Panc1 (cell line): ENCODE data around the gene VRK3. TPM values are rescaled to one million over a fixed set of nuclear protein-coding genes. Genes with fewer than 3 reads are reported as not detected.

Experiments
- ATAC-seq: fragments of 200-7000 bp; cut with Tn5 transposase; 2 replicates; pipeline ENCODE4 v1.9.1; 2020; ENCODE audit warnings: mild to moderate bottlenecking, moderate library complexity
- BruUV-seq: library from RNA; stranded (reverse); fragments of 400-500 nt; replicated peaks from 2 replicates; lab custom pipeline; 2021; lab: Mats Ljungman, UMichigan
- CTCF ChIA-PET: fragments of 300-600 bp; sonication (Branson Sonifier 250); formaldehyde crosslinking; loops from one replicate; lab custom pipeline; 2022; ENCODE audit warnings: antibody characterized with exemption; lab: Charles Lee
- POLR2A ChIA-PET: fragments of 300-600 bp; sonication (Branson Sonifier 250); formaldehyde crosslinking; loops from one replicate; lab custom pipeline; 2022; ENCODE audit warnings: antibody characterized with exemption; lab: Charles Lee
- DNase-seq: peaks from one replicate; pipeline ENCODE4 v3.0.0-alpha.2; 2010; ENCODE audit warnings: low read depth, low spot score
- H3K27ac ChIP-seq: 2 replicates; pipeline ENCODE4 v1.5.1; 2011; ENCODE audit warnings: mild to moderate bottlenecking, low read length, inconsistent platforms
- H3K27me3 ChIP-seq: fragments of 200-500 bp; sonication (Bioruptor generic); 2 replicates; pipeline ENCODE4 v1.6.0; 2014; ENCODE audit warnings: low read length, inconsistent platforms; ENCODE audit not compliant: control insufficient read depth, insufficient read depth
- H3K36me3 ChIP-seq: fragments of 200-500 bp; sonication (Bioruptor generic); 2 replicates; pipeline ENCODE4 v1.5.1; 2014; ENCODE audit warnings: inconsistent platforms, mild to moderate bottlenecking, low read length, moderate library complexity; ENCODE audit not compliant: control insufficient read depth, insufficient read depth
- H3K4me1 ChIP-seq: 2 replicates; pipeline ENCODE4 v1.5.1; 2011; ENCODE audit warnings: inconsistent platforms, mild to moderate bottlenecking, low read length, moderate library complexity; ENCODE audit not compliant: control insufficient read depth, insufficient read depth
- H3K4me3 ChIP-seq, 2 experiments: 2 replicates each; pipeline ENCODE4 v1.5.1; 2011 to 2012; ENCODE audit warnings: low read depth in 2 of 2, low read length in 2 of 2, mild to moderate bottlenecking in 2 of 2, inconsistent platforms in 1 of 2, moderate library complexity in 1 of 2
- H3K9me3 ChIP-seq: fragments of 200-500 bp; sonication (Bioruptor generic); 2 replicates; pipeline ENCODE4 v1.5.1; 2014; ENCODE audit warnings: low read depth, mild to moderate bottlenecking, inconsistent platforms, low read length, moderate library complexity; ENCODE audit not compliant: control insufficient read depth, insufficient read depth
- POLR2AphosphoS5 ChIP-seq: IDR thresholded peaks from 2 replicates; pipeline ENCODE4 v1.6.1; 2012; ENCODE audit warnings: mild to moderate bottlenecking, low read depth, low read length, moderate library complexity
- SIN3A ChIP-seq: IDR thresholded peaks from 2 replicates; pipeline ENCODE4 v1.6.1; 2012; ENCODE audit warnings: low read depth, mild to moderate bottlenecking, low read length, moderate library complexity, borderline replicate concordance; ENCODE audit not compliant: insufficient read depth
- TCF7L2 ChIP-seq: IDR thresholded peaks from 2 replicates; pipeline ENCODE4 v1.6.1; 2011; ENCODE audit warnings: mild to moderate bottlenecking, low read depth, low read length, inconsistent platforms
- in situ Hi-C: cut with HindIII; loops from 2 replicates; pipeline ENCODE4 v1.10.0; 2016; ENCODE audit warnings: low sequenced_read_pairs, low pct_unique_long_range_greater_than_20kb
- intact Hi-C: fragments of 100-400 bp; cut with micrococcal nuclease; formaldehyde crosslinking; loops from one replicate; pipeline ENCODE4 v1.10.0; 2022; ENCODE audit not compliant: unreplicated experiment
- total RNA-seq: library from RNA; stranded (reverse); gene quantifications from one replicate; pipeline ENCODE4 v1.2.1, GENCODE V29; 2021; ENCODE audit not compliant: unreplicated experiment
- TF ChIP-seq, protein P1 (sequence below), 2 experiments: IDR thresholded peaks; 2 replicates each; pipeline ENCODE4 v1.6.1; 2011 to 2012; ENCODE audit warnings: low read depth in 2 of 2, control low read depth in 1 of 2, low read length in 1 of 2, mild to moderate bottlenecking in 1 of 2, moderate library complexity in 1 of 2; ENCODE audit not compliant: insufficient read depth in 1 of 2
- TF ChIP-seq, protein P2 (sequence below): fragments of 450-650 bp; IDR thresholded peaks from 2 replicates; pipeline ENCODE4 v1.5.1; 2017; ENCODE audit warnings: mild to moderate bottlenecking

The VRK3 gene
- total RNA-seq, 1 experiment from 2014 or later, result 32.6 TPM

DNA sequence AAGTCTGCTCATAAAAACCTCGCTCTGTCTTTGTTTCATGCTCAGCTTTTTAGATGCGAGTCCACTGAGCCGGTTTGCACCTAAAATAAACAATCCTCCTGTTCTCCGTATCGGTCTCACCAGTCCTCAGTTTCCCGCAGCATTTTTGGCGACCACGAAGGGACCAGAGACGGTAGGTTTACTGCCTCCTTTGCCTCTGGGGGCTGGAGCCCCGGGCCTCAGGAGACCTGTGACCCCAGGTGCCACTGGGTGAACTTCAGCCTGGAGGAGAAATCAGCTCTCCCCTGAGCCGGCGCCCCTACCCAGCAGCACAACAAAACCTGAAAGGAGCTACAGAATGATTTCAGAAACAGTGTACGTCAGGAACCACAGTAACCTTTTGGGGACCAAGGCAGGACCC is 72.3 kb downstream of the VRK3 start:
- in situ Hi-C loops, result no loop called here
- POLR2A ChIA-PET, result no interaction called here
- no peak for ATAC-seq

GRCh38 chr19:49952479-49952836 is 72.7 kb downstream of the VRK3 start:
- no peak for TF ChIP-seq SIN3A
- TF ChIP-seq TCF7L2, result no peak
- TF ChIP-seq, protein P1, sequence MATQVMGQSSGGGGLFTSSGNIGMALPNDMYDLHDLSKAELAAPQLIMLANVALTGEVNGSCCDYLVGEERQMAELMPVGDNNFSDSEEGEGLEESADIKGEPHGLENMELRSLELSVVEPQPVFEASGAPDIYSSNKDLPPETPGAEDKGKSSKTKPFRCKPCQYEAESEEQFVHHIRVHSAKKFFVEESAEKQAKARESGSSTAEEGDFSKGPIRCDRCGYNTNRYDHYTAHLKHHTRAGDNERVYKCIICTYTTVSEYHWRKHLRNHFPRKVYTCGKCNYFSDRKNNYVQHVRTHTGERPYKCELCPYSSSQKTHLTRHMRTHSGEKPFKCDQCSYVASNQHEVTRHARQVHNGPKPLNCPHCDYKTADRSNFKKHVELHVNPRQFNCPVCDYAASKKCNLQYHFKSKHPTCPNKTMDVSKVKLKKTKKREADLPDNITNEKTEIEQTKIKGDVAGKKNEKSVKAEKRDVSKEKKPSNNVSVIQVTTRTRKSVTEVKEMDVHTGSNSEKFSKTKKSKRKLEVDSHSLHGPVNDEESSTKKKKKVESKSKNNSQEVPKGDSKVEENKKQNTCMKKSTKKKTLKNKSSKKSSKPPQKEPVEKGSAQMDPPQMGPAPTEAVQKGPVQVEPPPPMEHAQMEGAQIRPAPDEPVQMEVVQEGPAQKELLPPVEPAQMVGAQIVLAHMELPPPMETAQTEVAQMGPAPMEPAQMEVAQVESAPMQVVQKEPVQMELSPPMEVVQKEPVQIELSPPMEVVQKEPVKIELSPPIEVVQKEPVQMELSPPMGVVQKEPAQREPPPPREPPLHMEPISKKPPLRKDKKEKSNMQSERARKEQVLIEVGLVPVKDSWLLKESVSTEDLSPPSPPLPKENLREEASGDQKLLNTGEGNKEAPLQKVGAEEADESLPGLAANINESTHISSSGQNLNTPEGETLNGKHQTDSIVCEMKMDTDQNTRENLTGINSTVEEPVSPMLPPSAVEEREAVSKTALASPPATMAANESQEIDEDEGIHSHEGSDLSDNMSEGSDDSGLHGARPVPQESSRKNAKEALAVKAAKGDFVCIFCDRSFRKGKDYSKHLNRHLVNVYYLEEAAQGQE (IDR thresholded peaks at IDR 0.05; ENCODE audit: insufficient read depth in 1 of 2, low read depth in 2 of 2, low read length in 1 of 2), result no peak
- no peak for TF ChIP-seq POLR2AphosphoS5
- TF ChIP-seq, protein P2, sequence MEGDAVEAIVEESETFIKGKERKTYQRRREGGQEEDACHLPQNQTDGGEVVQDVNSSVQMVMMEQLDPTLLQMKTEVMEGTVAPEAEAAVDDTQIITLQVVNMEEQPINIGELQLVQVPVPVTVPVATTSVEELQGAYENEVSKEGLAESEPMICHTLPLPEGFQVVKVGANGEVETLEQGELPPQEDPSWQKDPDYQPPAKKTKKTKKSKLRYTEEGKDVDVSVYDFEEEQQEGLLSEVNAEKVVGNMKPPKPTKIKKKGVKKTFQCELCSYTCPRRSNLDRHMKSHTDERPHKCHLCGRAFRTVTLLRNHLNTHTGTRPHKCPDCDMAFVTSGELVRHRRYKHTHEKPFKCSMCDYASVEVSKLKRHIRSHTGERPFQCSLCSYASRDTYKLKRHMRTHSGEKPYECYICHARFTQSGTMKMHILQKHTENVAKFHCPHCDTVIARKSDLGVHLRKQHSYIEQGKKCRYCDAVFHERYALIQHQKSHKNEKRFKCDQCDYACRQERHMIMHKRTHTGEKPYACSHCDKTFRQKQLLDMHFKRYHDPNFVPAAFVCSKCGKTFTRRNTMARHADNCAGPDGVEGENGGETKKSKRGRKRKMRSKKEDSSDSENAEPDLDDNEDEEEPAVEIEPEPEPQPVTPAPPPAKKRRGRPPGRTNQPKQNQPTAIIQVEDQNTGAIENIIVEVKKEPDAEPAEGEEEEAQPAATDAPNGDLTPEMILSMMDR, result no peak
- no peak overlapping the region for H3K27ac ChIP-seq
- H3K36me3 ChIP-seq, result no peaks in the 10 kb centered on the region
- DNase-seq, result no peak
- no TSS peak for BruUV-seq
- H3K27me3 ChIP-seq, result no peaks in the 10 kb centered on the region
- no peak for ATAC-seq
- H3K9me3 ChIP-seq, result no peaks in the 10 kb centered on the region
- ChIA-PET POLR2A (no interaction called here), CTCF (no interaction called here)
- in situ Hi-C loops, result no loop called here
- H3K4me1 ChIP-seq, result no peaks in the 10 kb centered on the region
- intact Hi-C loops, result no loop called here
- no peak overlapping the region for H3K4me3 ChIP-seq

More for the DNA sequence above, 72.3 kb downstream of the VRK3 start:
- no peak for DNase-seq
- CTCF ChIA-PET, result no interaction called here
- no peak overlapping the region for H3K27ac ChIP-seq
- H3K4me1 ChIP-seq, result no peaks in the 10 kb centered on the region
- BruUV-seq, result no TSS peak
- H3K27me3 ChIP-seq, result no peaks in the 10 kb centered on the region
- no peaks in the 10 kb centered on the region for H3K9me3 ChIP-seq
- no peak overlapping the region for H3K4me3 ChIP-seq
- intact Hi-C loops, result no loop called here
- no peak for TF ChIP-seq SIN3A
- TF ChIP-seq, protein P2, result no peak
- no peak for TF ChIP-seq TCF7L2
- TF ChIP-seq, protein P1 (IDR thresholded peaks at IDR 0.05; ENCODE audit: insufficient read depth in 1 of 2, low read depth in 2 of 2, low read length in 1 of 2), result no peak
- TF ChIP-seq POLR2AphosphoS5, result no peak
- no peaks in the 10 kb centered on the region for H3K36me3 ChIP-seq
